Stimulated activated CD4-positive, alpha-beta T cell treated with anti-CD3 and anti-CD28 coated beads, Interleukin-4, amount 100 ng/mL, for 1 hour (primary cell): ENCODE results near the gene NSG2.
"Not testable (repeated sequence)": the region's sequence is repeated elsewhere in the genome, so short reads cannot be mapped to it uniquely, and the experiment has no call there.

Experiments used
- DNase-seq: peaks from one replicate; pipeline ENCODE4 v3.0.0-alpha.2; 2020

The NSG2 gene

GRCh38 chr5:174045470-174046025 is at the start of gene NSG2:
TSS of gene NSG2 (plus strand) at chr5:174045706. CDS start at chr5:174046756, 1,050 bp downstream.
- DNase-seq: peak; percentile 14

DNA sequence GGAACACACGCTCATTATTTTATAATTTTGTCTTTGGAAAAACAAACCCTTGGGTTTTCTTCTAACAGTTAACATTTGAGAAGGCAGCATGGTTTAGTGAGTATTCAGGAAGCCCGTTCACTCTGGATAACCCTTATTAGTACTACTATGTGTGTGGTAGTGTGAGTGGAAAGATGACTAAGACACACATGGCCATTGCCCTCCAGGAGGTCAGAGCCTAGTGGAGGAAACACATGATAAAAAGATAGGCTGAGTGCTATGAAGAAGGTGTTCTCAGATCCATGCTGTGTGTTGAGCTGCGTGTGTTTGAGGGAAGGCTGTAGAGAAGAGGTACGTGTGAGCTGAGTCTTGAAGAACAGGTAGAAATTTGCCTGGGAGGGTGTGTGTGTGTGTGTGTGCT is 48.2 kb upstream of the NSG2 start:
- DNase-seq: no peak

GRCh38 chr5:173998531-173998930 is 47.0 kb upstream of the NSG2 start:
- DNase-seq: no peak

DNA sequence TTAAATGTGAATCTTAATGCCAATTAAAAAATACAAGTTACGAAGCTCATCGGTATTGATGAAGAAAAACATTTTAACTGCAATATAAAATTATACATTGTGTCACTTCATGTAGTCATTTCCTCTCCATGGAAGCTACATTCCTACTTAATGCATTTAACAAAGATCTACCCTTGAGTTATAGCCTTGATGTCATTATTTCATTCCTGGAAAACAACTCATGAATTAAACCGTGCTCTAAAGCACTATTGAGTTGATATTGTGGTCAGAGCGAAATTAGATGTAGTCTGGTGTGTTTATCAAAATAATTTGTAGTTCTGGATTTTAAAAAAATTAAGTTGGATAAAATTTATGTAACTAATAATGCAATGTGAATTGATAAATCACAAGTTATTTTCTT is 45.4 kb upstream of the NSG2 start:
- no peak for DNase-seq

- DNase-seq: no peak
Observed at GRCh38 chr5:174003795-174004194, 41.7 kb upstream of the NSG2 start.

GRCh38 chr5:174008922-174009321 is 36.6 kb upstream of the NSG2 start:
- DNase-seq: no peak

GRCh38 chr5:174010365-174010764 is 35.1 kb upstream of the NSG2 start:
- DNase-seq: no peak

DNA sequence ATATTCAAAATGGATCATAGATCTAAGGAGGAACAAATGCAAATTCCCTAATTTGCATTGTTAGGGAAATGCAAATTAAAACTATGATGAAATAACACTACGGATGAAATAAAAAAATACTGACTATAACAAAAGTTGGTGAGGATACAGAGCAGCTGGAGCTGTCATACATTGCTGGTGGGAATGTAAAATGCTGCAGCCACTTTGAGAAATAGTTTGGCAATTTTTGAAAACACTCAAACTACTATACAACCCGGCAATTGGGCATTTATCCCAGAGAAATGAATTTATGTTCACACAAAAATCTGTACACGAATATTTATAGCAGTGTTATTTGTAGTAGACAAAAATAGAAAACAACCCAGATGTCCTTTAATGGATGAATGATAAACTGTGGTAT is 34.1 kb upstream of the NSG2 start:
- DNase-seq: no peak

GRCh38 chr5:174020069-174020927 is 25.2 kb upstream of the NSG2 start:
- not testable (repeated sequence) for DNase-seq

GRCh38 chr5:174020928-174021304 is 24.6 kb upstream of the NSG2 start:
- no peak for DNase-seq

DNA sequence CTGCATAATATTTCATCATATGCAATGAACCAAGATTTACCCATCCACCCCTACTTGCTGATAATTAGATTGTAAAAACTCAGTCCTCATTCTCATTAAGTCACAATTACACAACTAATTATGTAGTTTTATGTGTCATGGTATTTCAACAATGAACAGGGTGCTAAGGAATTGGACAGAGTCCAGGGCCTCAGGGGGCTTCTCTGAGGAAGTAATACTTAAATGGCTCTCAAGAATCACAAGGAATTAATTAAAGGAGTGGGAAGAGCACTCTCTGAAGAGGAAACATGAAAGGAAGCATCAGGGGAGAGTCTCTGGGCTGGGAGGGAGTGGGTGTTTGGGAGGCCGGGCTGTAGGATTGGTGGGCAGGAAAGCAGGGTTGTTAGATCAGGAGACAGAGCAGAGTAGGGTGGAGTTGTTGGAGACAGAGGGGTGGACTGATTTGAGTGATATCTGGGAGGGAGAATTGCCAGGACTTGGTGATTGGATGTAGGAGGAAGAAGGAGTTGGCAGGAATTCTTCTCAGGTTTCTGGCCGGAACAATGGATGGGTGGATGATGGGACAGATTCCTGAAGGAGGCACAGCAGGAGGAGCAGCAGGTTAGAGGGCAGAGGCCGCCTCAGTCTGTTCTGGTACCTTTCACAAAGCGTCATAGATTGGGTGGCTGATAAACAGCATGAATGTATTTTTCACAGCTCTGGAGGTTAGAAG is 23.0 kb upstream of the NSG2 start:
- DNase-seq: no peak

DNA sequence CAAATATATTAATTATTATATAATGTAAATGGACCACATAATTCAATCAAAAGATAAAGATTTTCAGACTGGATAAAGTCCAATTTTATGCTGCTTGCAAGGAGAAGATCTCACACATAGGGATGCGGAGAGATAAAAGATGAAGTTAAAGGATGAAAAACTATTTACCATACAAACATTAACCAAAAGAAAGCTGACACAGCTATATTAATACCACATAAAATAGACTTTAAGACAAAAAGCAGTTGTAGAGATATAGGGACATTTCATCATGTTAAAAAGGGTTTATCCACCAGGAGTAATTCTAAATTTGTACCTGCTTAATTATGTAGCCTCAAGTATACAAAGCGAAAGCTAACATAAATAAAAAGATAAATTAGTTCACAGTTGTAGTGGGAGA is 15.2 kb upstream of the NSG2 start:
- no peak for DNase-seq

GRCh38 chr5:174044466-174045254 is 846 bp upstream of the NSG2 start:
- DNase-seq: no peak

- DNase-seq: no peak
Observed at GRCh38 chr5:174046558-174046957, 1.1 kb downstream of the NSG2 start.

- DNase-seq: no peak
Observed at GRCh38 chr5:174047472-174048099, 2.1 kb downstream of the NSG2 start.

DNA sequence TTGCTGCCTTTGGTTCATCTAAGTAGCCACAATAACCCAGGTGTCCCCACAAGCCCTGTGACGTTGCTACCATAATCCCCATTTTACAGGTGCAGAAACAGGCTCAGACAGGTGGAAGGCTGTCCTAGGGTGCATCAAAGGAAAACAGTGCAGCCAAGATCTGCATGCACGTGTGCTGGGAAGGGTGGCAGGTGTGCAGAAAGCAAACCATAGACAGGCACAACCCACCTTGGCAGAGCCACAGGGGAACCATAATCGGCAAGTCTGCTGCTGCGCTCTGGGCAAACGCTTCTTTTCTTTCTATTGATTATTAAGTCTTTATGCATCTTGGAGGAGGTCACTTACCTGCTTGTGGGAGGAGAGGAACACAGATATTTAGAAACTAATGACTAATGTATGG is 7.1 kb downstream of the NSG2 start:
- no peak for DNase-seq

GRCh38 chr5:174053905-174054304 is 8.4 kb downstream of the NSG2 start:
- DNase-seq: no peak

- DNase-seq: no peak
Observed at GRCh38 chr5:174056064-174056847, 10.8 kb downstream of the NSG2 start.

DNA sequence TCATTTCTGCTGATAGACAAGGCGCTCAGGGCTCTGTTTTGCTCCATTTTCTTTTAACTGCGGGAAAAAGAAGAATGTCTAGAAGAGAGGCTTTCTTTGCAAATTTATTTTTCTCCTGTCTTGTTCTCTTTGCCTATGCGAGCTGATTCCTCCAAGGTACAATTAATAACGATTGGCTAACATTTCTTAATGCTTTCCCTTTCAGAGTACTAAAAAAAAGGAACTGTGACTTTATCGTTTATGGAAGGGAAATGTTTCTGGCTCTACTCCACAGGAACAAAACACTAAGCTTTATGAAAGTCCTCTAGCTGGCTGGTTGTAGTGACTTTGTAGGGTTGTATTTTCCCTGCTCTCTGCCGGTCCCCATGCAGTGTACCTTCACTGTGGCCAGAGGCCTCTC is 11.7 kb downstream of the NSG2 start:
- no peak for DNase-seq

- DNase-seq: no peak
Observed at GRCh38 chr5:174058433-174059122, 13.1 kb downstream of the NSG2 start.

- DNase-seq: no peak
Observed at GRCh38 chr5:174059247-174059646, 13.7 kb downstream of the NSG2 start.
